GM12878 (cell line): ENCODE results near the gene PHF21B. TPM values are rescaled to one million over a fixed set of nuclear protein-coding genes. Genes with fewer than 3 reads are reported as not detected.

ENCODE experiments used
- ATAC-seq: fragments of 200-7000 bp; cut with Tn5 transposase; 3 replicates; pipeline ENCODE4 v1.9.1; 2020; ENCODE audit warnings: mild to moderate bottlenecking, moderate library complexity
- BruUV-seq: library from RNA; stranded (reverse); fragments of 400-500 nt; replicated peaks from 2 replicates; lab custom pipeline; 2021; lab: Mats Ljungman, UMichigan
- CTCF ChIA-PET: fragments of 300-600 bp; sonication (Branson Sonifier 250); formaldehyde crosslinking; extraction: SDS; loops from one replicate; lab custom pipeline; 2021; ENCODE audit warnings: inconsistent platforms; lab: Yijun Ruan, JAX
- POLR2A ChIA-PET: fragments of 350-600 bp; formaldehyde crosslinking; extraction: SDS; loops from one replicate; lab custom pipeline; 2021; ENCODE audit warnings: inconsistent platforms; lab: Charles Lee
- RAD21 ChIA-PET: fragments of 300-600 bp; sonication (Branson Sonifier 250); formaldehyde crosslinking; loops from one replicate; lab custom pipeline; 2023; ENCODE audit warnings: antibody characterized with exemption; ENCODE audit not compliant: unreplicated experiment; lab: Charles Lee
- SMC1A ChIA-PET: fragments of 300-600 bp; sonication (Branson Sonifier 250); formaldehyde crosslinking; loops from one replicate; lab custom pipeline; 2023; ENCODE audit not compliant: unreplicated experiment, uncharacterized antibody; lab: Charles Lee
- DNase-seq: peaks from one replicate; pipeline ENCODE4 v3.0.0-alpha.2; 2011; ENCODE audit warnings: low read depth, low spot score
- FAIRE-seq: peaks from 3 replicates; lab custom pipeline; 2011; peaks lifted over from hg19 to GRCh38; lab: Jason Lieb, UNC
- H2AFZ ChIP-seq: 2 replicates; pipeline ENCODE4 v1.6.0; 2011; ENCODE audit warnings: low read depth, low read length, control low read depth; ENCODE audit not compliant: control insufficient read depth
- H3K27ac ChIP-seq: 2 replicates; pipeline ENCODE4 v1.5.1; 2011; ENCODE audit warnings: control low read depth; ENCODE audit not compliant: control insufficient read depth, insufficient read depth
- H3K27me3 ChIP-seq, 2 experiments: replicated peaks in 1 of 2; 2 replicates each; pipeline versions ENCODE4 v1.6.0 to v1.6.1; 2011; ENCODE audit warnings: low read length in 1 of 2; ENCODE audit not compliant: control insufficient read depth in 2 of 2, insufficient read depth in 2 of 2
- H3K36me3 ChIP-seq, 2 experiments: 2 replicates each; pipeline ENCODE4 v1.5.1; 2011; ENCODE audit warnings: low read length in 1 of 2; ENCODE audit not compliant: control insufficient read depth in 2 of 2, insufficient read depth in 2 of 2
- H3K4me1 ChIP-seq: 2 replicates; pipeline ENCODE4 v1.6.1; 2011; ENCODE audit warnings: mild to moderate bottlenecking, low read length, moderate library complexity, mixed read lengths; ENCODE audit not compliant: control insufficient read depth, insufficient read depth
- H3K4me2 ChIP-seq: 2 replicates; pipeline ENCODE4 v1.6.0; 2011; ENCODE audit warnings: control low read depth; ENCODE audit not compliant: control insufficient read depth, insufficient read depth
- H3K4me3 ChIP-seq: fragments of 200-600 bp; sonication (generic); 2 replicates; pipeline ENCODE4 v1.5.1; 2016
- H3K79me2 ChIP-seq: 2 replicates; pipeline ENCODE4 v1.6.0; 2011; ENCODE audit warnings: low read length; ENCODE audit not compliant: control insufficient read depth, insufficient read depth
- H3K9ac ChIP-seq: 2 replicates; pipeline ENCODE4 v1.8.0; 2011; ENCODE audit warnings: low read length, control low read depth, mixed read lengths; ENCODE audit not compliant: control insufficient read depth, insufficient read depth
- H3K9me3 ChIP-seq: replicated peaks from 3 replicates; pipeline ENCODE4 v1.5.1; 2011; ENCODE audit warnings: mild to moderate bottlenecking, low read length; ENCODE audit not compliant: control insufficient read depth, insufficient read depth
- H4K20me1 ChIP-seq: 2 replicates; pipeline ENCODE4 v1.6.0; 2011; ENCODE audit not compliant: control insufficient read depth, insufficient read depth
- WGBS: methylation state at CpG from one replicate; pipeline ENCODE4 v1.1.6; 2016; ENCODE audit warnings: low lambda C conversion rate; ENCODE audit not compliant: insufficient replicate concordance, insufficient coverage; ENCODE audit errors: missing lambda C conversion rate; 5-methylcytosine and 5-hydroxymethylcytosine counted together
- in situ Hi-C: fragments of 300-500 bp; cut with MboI; formaldehyde crosslinking; loops from 9 replicates; pipeline ENCODE4 v1.14.3; 2018; ENCODE audit warnings: mixed read lengths
- intact Hi-C: fragments of 100-400 bp; cut with micrococcal nuclease; formaldehyde crosslinking; loops from one replicate; pipeline ENCODE4 v1.14.2; 2022; ENCODE audit not compliant: unreplicated experiment
- polyA plus RNA-seq, 11 experiments: library from polyadenylated mRNA; depleted of rRNA in 4 of 11; unstranded in 6 of 11; stranded (reverse) in 5 of 11; fragments of >200 nt; fragmentation: Nextera tagmentation in 4 of 11; fragmentation: Illumina TruSeq in 1 of 11; extraction: Ambion mirVana in 4 of 11; extraction: Trizol in 1 of 11; gene quantifications; 1 replicate in 1 of 11; 2 replicates in 10 of 11; pipeline versions ENCODE4 v1.2.1 to v1.2.3, GENCODE V29; 2011 to 2016; ENCODE audit warnings: inconsistent platforms in 2 of 11, missing spikeins in 2 of 11, low read depth in 1 of 11
- total RNA-seq, 4 experiments: library from RNA; depleted of rRNA in 3 of 4; stranded (reverse); fragments of >200 nt in 3 of 4; fragmentation: Illumina TruSeq in 1 of 4; extraction: Trizol in 1 of 4; gene quantifications; 2 replicates each; pipeline versions ENCODE4 v1.2.1 to v1.2.3, GENCODE V29; 2013 to 2021
- TF ChIP-seq, protein P1 (sequence below), 3 experiments: IDR thresholded peaks in 2 of 3; conservative IDR thresholded peaks in 1 of 3; 2 replicates each; pipeline ENCODE4 v1.5.1; 2011; ENCODE audit warnings: low read depth in 3 of 3, low read length in 3 of 3, mild to moderate bottlenecking in 3 of 3, control low read depth in 2 of 3, moderate library complexity in 2 of 3, inconsistent platforms in 1 of 3, mixed read lengths in 1 of 3; ENCODE audit not compliant: control insufficient read depth in 2 of 3, insufficient read depth in 1 of 3; ENCODE audit errors: extremely low read depth in 1 of 3
- TF ChIP-seq, protein P2 (sequence below): IDR thresholded peaks from 2 replicates; pipeline ENCODE4 v1.6.1; 2011; ENCODE audit warnings: borderline replicate concordance, low read depth, mild to moderate bottlenecking, moderate library complexity, low read length; ENCODE audit not compliant: insufficient read depth, poor library complexity, severe bottlenecking

Gene PHF21B
- total and polyA plus RNA-seq, 10 of the 15 experiments (the other 5 are each of a cell fraction or from before 2014, with no cell fraction given), result 0.03 to 0.35 TPM; not detected in 8

DNA sequence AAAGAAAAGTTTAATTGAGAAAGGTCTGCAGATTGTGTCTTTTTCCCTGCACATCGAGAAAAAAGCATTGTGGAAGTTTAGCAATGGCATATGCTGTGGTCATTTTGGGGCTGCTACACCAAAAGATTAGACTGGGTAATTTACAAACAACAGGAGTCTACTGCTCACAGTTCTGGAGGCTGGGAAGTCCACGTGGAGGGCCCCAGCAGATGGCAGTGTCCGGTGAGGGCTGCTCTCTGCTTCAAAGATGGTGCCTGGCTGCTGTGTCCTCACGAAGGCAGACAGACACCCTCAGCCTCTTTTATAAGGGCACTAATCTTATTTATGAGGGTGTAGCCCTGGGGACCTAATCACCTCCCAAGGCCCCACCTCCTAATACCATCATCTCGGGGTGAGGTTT is 21.1 kb downstream of the PHF21B start:
- Histone ChIP-seq H3K4me3 (no peak overlapping the region), H2AFZ (no peak overlapping the region), H3K36me3 (no peaks in the 10 kb centered on the region), H3K27ac (no peak overlapping the region), H3K27me3 (no peaks in the 10 kb centered on the region; a peak in 3 of 4 replicates), H3K79me2 (no peaks in the 10 kb centered on the region), H4K20me1 (no peaks in the 10 kb centered on the region), H3K4me2 (no peak overlapping the region), H3K9me3 (no peaks in the 10 kb centered on the region; the same call in 2 of the 3 replicates), H3K9ac (no peak overlapping the region), H3K4me1 (no peaks in the 10 kb centered on the region)
- no peak for ATAC-seq
- FAIRE-seq, result no peak
- no TSS peak for BruUV-seq
- intact Hi-C loops, result no loop called here
- ChIA-PET SMC1A (interaction anchor here (0.6 kb wide), 1 partner anchor 61 kb away, joined by 3 read pairs; no protein-coding TSS in a partner anchor), POLR2A (no interaction called here), RAD21 (no interaction called here), CTCF (no interaction called here)
- in situ Hi-C loops, result no loop called here
- WGBS, result 16% methylated on average over 5 of the region's 5 CpGs
- no peak for DNase-seq
- TF ChIP-seq, protein P1, sequence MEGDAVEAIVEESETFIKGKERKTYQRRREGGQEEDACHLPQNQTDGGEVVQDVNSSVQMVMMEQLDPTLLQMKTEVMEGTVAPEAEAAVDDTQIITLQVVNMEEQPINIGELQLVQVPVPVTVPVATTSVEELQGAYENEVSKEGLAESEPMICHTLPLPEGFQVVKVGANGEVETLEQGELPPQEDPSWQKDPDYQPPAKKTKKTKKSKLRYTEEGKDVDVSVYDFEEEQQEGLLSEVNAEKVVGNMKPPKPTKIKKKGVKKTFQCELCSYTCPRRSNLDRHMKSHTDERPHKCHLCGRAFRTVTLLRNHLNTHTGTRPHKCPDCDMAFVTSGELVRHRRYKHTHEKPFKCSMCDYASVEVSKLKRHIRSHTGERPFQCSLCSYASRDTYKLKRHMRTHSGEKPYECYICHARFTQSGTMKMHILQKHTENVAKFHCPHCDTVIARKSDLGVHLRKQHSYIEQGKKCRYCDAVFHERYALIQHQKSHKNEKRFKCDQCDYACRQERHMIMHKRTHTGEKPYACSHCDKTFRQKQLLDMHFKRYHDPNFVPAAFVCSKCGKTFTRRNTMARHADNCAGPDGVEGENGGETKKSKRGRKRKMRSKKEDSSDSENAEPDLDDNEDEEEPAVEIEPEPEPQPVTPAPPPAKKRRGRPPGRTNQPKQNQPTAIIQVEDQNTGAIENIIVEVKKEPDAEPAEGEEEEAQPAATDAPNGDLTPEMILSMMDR (IDR thresholded peaks at IDR 0.05 in 2 of 3, conservative IDR thresholded peaks at IDR 0.05 in 1 of 3; ENCODE audit: control insufficient read depth in 2 of 3, extremely low read depth in 1 of 3, insufficient read depth in 1 of 3, low read depth in 3 of 3, low read length in 3 of 3), result peak in 1 of 3 experiments; percentile 21; a peak in 2 of 6 replicates
- TF ChIP-seq, protein P2, sequence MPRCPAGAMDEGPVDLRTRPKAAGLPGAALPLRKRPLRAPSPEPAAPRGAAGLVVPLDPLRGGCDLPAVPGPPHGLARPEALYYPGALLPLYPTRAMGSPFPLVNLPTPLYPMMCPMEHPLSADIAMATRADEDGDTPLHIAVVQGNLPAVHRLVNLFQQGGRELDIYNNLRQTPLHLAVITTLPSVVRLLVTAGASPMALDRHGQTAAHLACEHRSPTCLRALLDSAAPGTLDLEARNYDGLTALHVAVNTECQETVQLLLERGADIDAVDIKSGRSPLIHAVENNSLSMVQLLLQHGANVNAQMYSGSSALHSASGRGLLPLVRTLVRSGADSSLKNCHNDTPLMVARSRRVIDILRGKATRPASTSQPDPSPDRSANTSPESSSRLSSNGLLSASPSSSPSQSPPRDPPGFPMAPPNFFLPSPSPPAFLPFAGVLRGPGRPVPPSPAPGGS, result no peak
